Spleen (tissue), 7 donors: ENCODE measurements around the gene MARCHF9.

Experiments
- CTCF ChIP-seq, 11 experiments: fragments of 200-600 bp in 7 of 11; fragments of 450-650 bp in 4 of 11; sonication (generic) in 4 of 11; IDR thresholded peaks in 8 of 11; conservative IDR thresholded peaks in 3 of 11; 1 replicate in 7 of 11; 2 replicates in 4 of 11; pipeline versions ENCODE4 v1.4.0 to v1.8.0; 2016 to 2021; ENCODE audit warnings: antibody characterized with exemption in 11 of 11, inconsistent platforms in 4 of 11, mild to moderate bottlenecking in 1 of 11
- POLR2A ChIP-seq, 3 donors: fragments of 450-650 bp; IDR thresholded peaks; one replicate each; pipeline ENCODE4 v1.5.1; 2017; ENCODE audit warnings: antibody characterized with exemption in 3 of 3, mild to moderate bottlenecking in 1 of 3
- POLR2AphosphoS5 ChIP-seq, 3 donors: sonication (generic); formaldehyde crosslinking; IDR thresholded peaks; one replicate each; pipeline ENCODE4 v1.5.1; 2017; ENCODE audit warnings: antibody characterized with exemption in 3 of 3
- donor health status: DM: no; HTN: no; CAD: no; lungs with moderate emphysema.
- donor health status: DM: no; HTN: no; CAD: no.
- donor health status: DM: no; HTN: no; CAD: no.

GRCh38 chr12:57760347-57760982 lies 5.6 kb downstream of the MARCHF9 start:
- TF ChIP-seq POLR2A (IDR thresholded peaks at IDR 0.05) (no peak), POLR2AphosphoS5 (IDR thresholded peaks at IDR 0.05) (no peak), CTCF (IDR thresholded peaks at IDR 0.05 in 8 of 11, conservative IDR thresholded peaks at IDR 0.05 in 3 of 11) (no peak)
